Mucosa of rectum (tissue), 2 donors: ENCODE results near the gene RANBP17.

Source experiments
- H3K27ac ChIP-seq, 2 donors: one replicate each; pipeline ENCODE4 v1.7.0; 2013; ENCODE audit warnings: inconsistent platforms in 2 of 2, low read depth in 2 of 2, low read length in 2 of 2
- H3K27me3 ChIP-seq, 2 donors: one replicate each; pipeline ENCODE4 v1.7.0; 2013; ENCODE audit warnings: low read length in 2 of 2; ENCODE audit not compliant: control insufficient read depth in 2 of 2, insufficient read depth in 2 of 2
- H3K36me3 ChIP-seq, 2 donors: one replicate each; pipeline ENCODE4 v1.7.0; 2013; ENCODE audit warnings: low read length in 2 of 2; ENCODE audit not compliant: control insufficient read depth in 2 of 2, insufficient read depth in 2 of 2
- H3K4me1 ChIP-seq, 2 donors: one replicate each; pipeline ENCODE4 v1.7.0; 2013; ENCODE audit warnings: low read length in 2 of 2, mild to moderate bottlenecking in 1 of 2; ENCODE audit not compliant: control insufficient read depth in 2 of 2, insufficient read depth in 2 of 2
- H3K4me3 ChIP-seq, 2 donors: one replicate each; pipeline ENCODE4 v1.7.0; 2013; ENCODE audit warnings: low read length in 2 of 2
- H3K9ac ChIP-seq, 2 donors: one replicate each; pipeline ENCODE4 v1.7.0; 2013; ENCODE audit warnings: low read length in 2 of 2, low read depth in 1 of 2, mild to moderate bottlenecking in 1 of 2
- H3K9me3 ChIP-seq, 2 donors: one replicate each; pipeline ENCODE4 v1.7.0; 2013; ENCODE audit warnings: low read length in 2 of 2; ENCODE audit not compliant: control insufficient read depth in 2 of 2
- donor health status: healthy.
- donor health status: Normal muscosa, but diverticular disease.

RANBP17 gene

DNA sequence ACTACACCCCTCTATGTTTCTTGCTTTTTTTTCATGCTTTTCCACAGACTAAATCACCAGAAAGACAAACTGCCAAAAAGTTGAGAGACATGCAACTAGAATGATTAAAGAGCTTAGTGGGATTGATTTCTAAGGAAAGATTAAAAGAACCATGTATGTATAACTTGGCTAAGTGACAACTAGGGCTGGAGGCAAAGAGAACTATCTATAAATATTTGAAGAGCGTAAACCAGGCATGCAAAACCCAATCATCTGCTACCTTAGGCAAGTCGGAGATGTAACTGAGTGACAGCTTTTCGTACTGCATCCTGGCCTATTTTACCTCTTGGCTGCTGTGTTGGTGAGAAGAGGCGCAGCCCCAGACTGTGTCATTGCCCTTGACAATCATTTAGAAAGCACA, 326.2 kb downstream of the RANBP17 start:
- Histone ChIP-seq H3K9me3 (no peaks in the 10 kb centered on the region), H3K27ac (no peak overlapping the region), H3K4me1 (no peaks in the 10 kb centered on the region), H3K36me3 (no peaks in the 10 kb centered on the region), H3K9ac (no peak overlapping the region), H3K27me3 (no peaks in the 10 kb centered on the region), H3K4me3 (no peak overlapping the region)

- no peaks in the 10 kb centered on the region for H3K9me3 ChIP-seq
- no peaks in the 10 kb centered on the region for H3K36me3 ChIP-seq
- no peaks in the 10 kb centered on the region for H3K4me1 ChIP-seq
- H3K9ac ChIP-seq, result no peak overlapping the region
- no peaks in the 10 kb centered on the region for H3K27me3 ChIP-seq
- no peak overlapping the region for H3K4me3 ChIP-seq
- H3K27ac ChIP-seq, result no peak overlapping the region
Observed at GRCh38 chr5:171189442-171189841, 327.6 kb downstream of the RANBP17 start.

- Histone ChIP-seq H3K4me1 (no peaks in the 10 kb centered on the region), H3K9ac (no peak overlapping the region)
Observed at GRCh38 chr5:171192111-171192510, 330.3 kb downstream of the RANBP17 start.

GRCh38 chr5:171201310-171201709, 339.5 kb downstream of the RANBP17 start:
- Histone ChIP-seq H3K27me3 (no peaks in the 10 kb centered on the region), H3K9me3 (no peaks in the 10 kb centered on the region), H3K4me1 (no peaks in the 10 kb centered on the region), H3K36me3 (no peaks in the 10 kb centered on the region), H3K4me3 (no peak overlapping the region), H3K27ac (no peak overlapping the region), H3K9ac (no peak overlapping the region)

More at GRCh38 chr5:171192111-171192510, 330.3 kb downstream of the RANBP17 start:
- H3K9me3 ChIP-seq, result no peaks in the 10 kb centered on the region
- no peak overlapping the region for H3K4me3 ChIP-seq
- no peaks in the 10 kb centered on the region for H3K36me3 ChIP-seq
- H3K27me3 ChIP-seq, result no peaks in the 10 kb centered on the region
- no peak overlapping the region for H3K27ac ChIP-seq

DNA sequence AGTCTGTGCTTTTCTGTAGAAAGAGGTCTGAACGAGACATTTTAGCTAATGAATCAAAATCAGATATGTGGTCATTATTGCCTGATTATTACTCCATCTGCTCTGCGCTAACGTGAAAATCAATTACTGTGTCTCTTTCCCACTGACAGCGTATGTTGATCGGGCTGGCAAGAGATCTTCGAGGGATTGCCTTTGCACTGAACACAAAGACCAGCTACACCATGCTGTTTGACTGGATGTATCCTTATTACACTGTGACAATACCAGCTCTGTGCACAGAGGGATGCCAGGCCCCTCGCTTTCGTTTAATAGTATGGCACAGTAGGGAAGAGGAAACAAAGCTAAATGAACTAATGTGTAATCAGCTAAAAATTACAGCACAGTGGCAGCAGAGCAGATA, 343.6 kb downstream of the RANBP17 start:
- Histone ChIP-seq H3K4me1 (no peaks in the 10 kb centered on the region), H3K36me3 (no peaks in the 10 kb centered on the region), H3K4me3 (no peak overlapping the region), H3K27me3 (no peaks in the 10 kb centered on the region), H3K9me3 (no peaks in the 10 kb centered on the region), H3K27ac (no peak overlapping the region), H3K9ac (no peak overlapping the region)

DNA sequence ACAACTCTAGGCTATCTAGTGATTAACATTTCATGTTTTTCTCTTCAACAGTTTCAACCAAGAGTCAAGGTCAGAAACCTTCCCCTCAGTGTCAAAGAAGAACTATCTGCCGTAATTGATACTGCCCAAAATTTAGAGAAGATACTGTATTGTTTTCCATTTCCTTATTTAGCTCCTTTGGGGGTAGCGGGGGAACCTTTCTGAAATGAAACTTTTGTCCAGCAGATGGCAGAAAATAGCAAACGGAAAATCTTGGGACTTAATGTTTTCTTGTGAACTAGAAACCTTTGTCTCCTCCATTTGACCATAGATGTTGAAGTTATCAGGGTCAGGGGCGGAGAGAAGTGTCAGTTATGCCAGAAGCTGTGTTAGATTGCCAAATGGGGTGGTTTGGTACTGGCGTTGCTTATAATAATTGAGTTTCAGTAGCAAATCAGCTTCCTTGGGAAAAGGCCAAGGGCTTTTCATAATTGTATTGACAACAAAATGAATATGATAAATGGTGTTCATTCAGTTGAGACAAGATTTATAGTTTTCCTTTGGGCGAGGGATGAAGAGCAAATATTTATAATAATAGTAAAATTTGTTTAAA, 345.5 kb downstream of the RANBP17 start:
- Histone ChIP-seq H3K36me3 (no peaks in the 10 kb centered on the region), H3K4me3 (no peak overlapping the region), H3K9ac (no peak overlapping the region), H3K27me3 (no peaks in the 10 kb centered on the region), H3K4me1 (no peaks in the 10 kb centered on the region), H3K27ac (no peak overlapping the region), H3K9me3 (no peaks in the 10 kb centered on the region)

DNA sequence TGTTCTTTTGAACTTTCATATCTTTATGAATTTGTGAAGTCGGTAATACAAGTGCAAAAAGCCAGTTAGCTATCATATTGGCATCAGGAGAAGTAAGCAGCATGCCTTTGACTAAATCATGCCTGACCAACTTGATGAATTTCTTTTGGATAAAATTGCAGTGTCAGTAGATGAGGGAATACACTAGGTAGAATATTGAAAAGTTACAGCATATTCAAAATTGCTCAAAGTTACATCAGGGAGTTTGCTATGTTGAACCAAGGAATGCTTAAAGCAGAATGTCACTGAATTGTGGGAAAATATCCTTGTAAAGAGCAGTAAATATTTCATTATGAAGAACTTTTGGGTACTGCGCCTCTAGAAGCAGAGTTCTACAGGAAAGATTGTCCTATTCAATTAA, 360.1 kb downstream of the RANBP17 start:
- H3K9ac ChIP-seq, result no peak overlapping the region
- no peaks in the 10 kb centered on the region for H3K36me3 ChIP-seq
- H3K27ac ChIP-seq, result no peak overlapping the region
- no peaks in the 10 kb centered on the region for H3K4me1 ChIP-seq
- H3K4me3 ChIP-seq, result no peak overlapping the region
- H3K9me3 ChIP-seq, result no peaks in the 10 kb centered on the region
- H3K27me3 ChIP-seq, result no peaks in the 10 kb centered on the region

GRCh38 chr5:171223927-171224326, 362.1 kb downstream of the RANBP17 start:
- H3K4me3 ChIP-seq, result no peak overlapping the region
- no peaks in the 10 kb centered on the region for H3K27me3 ChIP-seq

DNA sequence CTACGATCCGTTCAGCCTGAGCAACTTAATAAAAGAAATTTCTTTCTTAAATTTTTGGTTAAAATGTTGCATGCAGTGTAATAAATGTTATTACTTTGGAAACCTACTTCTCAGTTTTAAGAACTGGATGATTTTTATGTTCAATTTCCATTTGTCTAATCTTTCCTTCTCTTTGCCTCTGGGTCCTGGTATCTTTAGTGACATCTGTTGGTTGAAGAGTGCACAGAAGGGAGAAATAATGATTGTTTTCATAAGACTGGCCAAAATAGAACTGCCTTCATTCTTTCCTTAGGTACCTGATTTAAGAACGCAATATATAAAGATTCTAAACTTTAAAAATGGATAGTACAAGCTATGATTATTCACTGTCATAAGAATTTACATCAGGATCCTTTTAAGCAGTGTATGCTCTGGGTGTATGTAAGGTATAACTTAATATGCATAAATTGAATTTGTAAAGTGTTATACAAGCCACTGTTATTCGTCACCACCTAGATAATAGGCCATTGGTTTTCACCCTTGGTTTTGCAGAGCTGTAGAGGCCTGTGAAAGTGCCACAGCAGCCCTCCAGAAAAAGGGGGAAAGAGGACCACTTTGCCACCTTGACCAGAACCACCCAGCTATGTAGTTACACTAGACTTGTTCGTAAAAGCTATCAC, 364.4 kb downstream of the RANBP17 start:
- Histone ChIP-seq H3K9ac (no peak overlapping the region), H3K9me3 (no peaks in the 10 kb centered on the region), H3K4me1 (no peaks in the 10 kb centered on the region), H3K27me3 (no peaks in the 10 kb centered on the region), H3K4me3 (no peak overlapping the region), H3K36me3 (no peaks in the 10 kb centered on the region), H3K27ac (no peak overlapping the region)

More at GRCh38 chr5:171223927-171224326, 362.1 kb downstream of the RANBP17 start:
- Histone ChIP-seq H3K9ac (no peak overlapping the region), H3K9me3 (no peaks in the 10 kb centered on the region), H3K36me3 (no peaks in the 10 kb centered on the region), H3K4me1 (no peaks in the 10 kb centered on the region), H3K27ac (no peak overlapping the region)

DNA sequence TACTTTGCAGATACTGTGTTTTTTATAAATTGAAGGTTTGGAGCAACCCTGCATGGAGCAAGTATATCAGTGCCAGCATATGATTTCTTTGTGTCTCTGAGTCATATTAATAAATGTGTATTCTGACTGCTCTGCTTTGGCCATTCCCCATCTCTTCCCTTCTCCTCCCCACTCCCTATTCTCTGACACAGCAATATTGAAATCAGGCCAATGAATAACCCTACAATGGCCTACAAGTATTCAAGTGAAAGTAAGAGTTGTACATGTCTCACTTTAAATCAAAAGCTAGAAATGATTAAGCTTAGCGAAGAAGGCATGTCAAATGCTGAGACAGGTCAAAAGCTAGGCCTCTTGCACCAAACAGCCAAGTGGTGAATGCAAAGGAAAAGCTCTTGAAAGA, 365.0 kb downstream of the RANBP17 start:
- H3K4me1 ChIP-seq, result no peaks in the 10 kb centered on the region
- H3K27ac ChIP-seq, result no peak overlapping the region
- no peaks in the 10 kb centered on the region for H3K27me3 ChIP-seq
- no peak overlapping the region for H3K4me3 ChIP-seq
- no peaks in the 10 kb centered on the region for H3K9me3 ChIP-seq
- no peak overlapping the region for H3K9ac ChIP-seq
- H3K36me3 ChIP-seq, result no peaks in the 10 kb centered on the region
